Uterus (tissue), 4 donors: ENCODE results near the gene MELK. TPM values are rescaled to one million over a fixed set of nuclear protein-coding genes. Genes with fewer than 3 reads are reported as not detected.

Experiments
- DNase-seq, 2 donors: peaks; one replicate each; pipeline ENCODE4 v3.0.0-alpha.2; 2019 to 2020
- H3K27ac ChIP-seq, 2 donors: fragments of 200-600 bp; sonication (generic); 1 replicate in 1 of 2; 2 replicates in 1 of 2; pipeline ENCODE4 v1.5.1; 2016 to 2018
- H3K27me3 ChIP-seq, 2 donors: fragments of 200-600 bp; sonication (generic); one replicate each; pipeline ENCODE4 v1.5.1; 2018 to 2019; ENCODE audit warnings: control low read depth in 1 of 2
- H3K36me3 ChIP-seq, 2 donors: fragments of 200-600 bp; sonication (generic); one replicate each; pipeline ENCODE4 v1.5.1; 2019; ENCODE audit warnings: control low read depth in 1 of 2
- H3K4me1 ChIP-seq, 2 donors: fragments of 200-600 bp; sonication (generic); one replicate each; pipeline ENCODE4 v1.5.1; 2018 to 2019; ENCODE audit warnings: control low read depth in 1 of 2
- H3K4me3 ChIP-seq, 2 donors: fragments of 200-600 bp; sonication (generic); 1 replicate in 1 of 2; 2 replicates in 1 of 2; pipeline ENCODE4 v1.5.1; 2018 to 2019; ENCODE audit warnings: mild to moderate bottlenecking in 1 of 2
- H3K9me3 ChIP-seq, 2 donors: fragments of 200-600 bp; sonication (generic); one replicate each; pipeline ENCODE4 v1.5.1; 2019; ENCODE audit warnings: control low read depth in 1 of 2
- POLR2A ChIP-seq, 2 donors: fragments of 450-650 bp; IDR thresholded peaks; one replicate each; pipeline ENCODE4 v1.6.1; 2016; ENCODE audit warnings: antibody characterized with exemption in 2 of 2, mild to moderate bottlenecking in 1 of 2, moderate library complexity in 1 of 2
- intact Hi-C: fragments of 100-400 bp; cut with DNase I; formaldehyde crosslinking; loops from one replicate; pipeline ENCODE4 v1.15.1; 2023; ENCODE audit warnings: low total_unique reads
- total RNA-seq, 4 donors: library from RNA; depleted of rRNA in 3 of 4; stranded (reverse); fragments of >200 nt in 3 of 4; gene quantifications; one replicate each; pipeline versions ENCODE4 v1.1.0 to v1.2.4, GENCODE V29; 2014 to 2023
- TF ChIP-seq, protein P1 (sequence below), 4 experiments: fragments of 200-600 bp in 2 of 4; fragments of 450-650 bp in 2 of 4; sonication (generic) in 2 of 4; IDR thresholded peaks; one replicate each; pipeline ENCODE4 v1.5.1; 2016 to 2019; ENCODE audit warnings: antibody characterized with exemption in 4 of 4, mild to moderate bottlenecking in 2 of 4, moderate library complexity in 1 of 4
- donor health status: DM: yes; HTN: yes; CAD: no.

Gene MELK
- total RNA-seq, 4 donors from 2014 or later, result 21.4 TPM; not detected in 3

DNA sequence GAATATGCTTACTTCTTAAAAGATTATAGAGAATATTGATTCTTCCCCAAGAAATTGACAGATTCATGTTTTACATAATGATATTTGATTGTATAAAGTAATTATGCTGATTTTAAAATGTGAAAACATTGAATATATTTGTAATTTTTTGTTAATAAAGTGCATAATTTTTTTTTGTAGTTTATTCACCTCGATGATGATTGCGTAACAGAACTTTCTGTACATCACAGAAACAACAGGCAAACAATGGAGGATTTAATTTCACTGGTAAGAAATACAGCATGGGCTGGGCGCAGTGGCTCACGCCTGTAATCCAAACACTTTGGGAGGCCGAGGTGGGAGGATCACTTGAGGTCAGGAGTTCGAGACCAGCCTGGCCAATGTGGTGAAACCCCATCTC, 70.1 kb downstream of the MELK start:
- H3K27ac ChIP-seq, result no peak overlapping the region
- intact Hi-C loops, result no loop called here
- H3K9me3 ChIP-seq, result no peaks in the 10 kb centered on the region
- no peaks in the 10 kb centered on the region for H3K27me3 ChIP-seq
- no peak for DNase-seq
- TF ChIP-seq, protein P1, sequence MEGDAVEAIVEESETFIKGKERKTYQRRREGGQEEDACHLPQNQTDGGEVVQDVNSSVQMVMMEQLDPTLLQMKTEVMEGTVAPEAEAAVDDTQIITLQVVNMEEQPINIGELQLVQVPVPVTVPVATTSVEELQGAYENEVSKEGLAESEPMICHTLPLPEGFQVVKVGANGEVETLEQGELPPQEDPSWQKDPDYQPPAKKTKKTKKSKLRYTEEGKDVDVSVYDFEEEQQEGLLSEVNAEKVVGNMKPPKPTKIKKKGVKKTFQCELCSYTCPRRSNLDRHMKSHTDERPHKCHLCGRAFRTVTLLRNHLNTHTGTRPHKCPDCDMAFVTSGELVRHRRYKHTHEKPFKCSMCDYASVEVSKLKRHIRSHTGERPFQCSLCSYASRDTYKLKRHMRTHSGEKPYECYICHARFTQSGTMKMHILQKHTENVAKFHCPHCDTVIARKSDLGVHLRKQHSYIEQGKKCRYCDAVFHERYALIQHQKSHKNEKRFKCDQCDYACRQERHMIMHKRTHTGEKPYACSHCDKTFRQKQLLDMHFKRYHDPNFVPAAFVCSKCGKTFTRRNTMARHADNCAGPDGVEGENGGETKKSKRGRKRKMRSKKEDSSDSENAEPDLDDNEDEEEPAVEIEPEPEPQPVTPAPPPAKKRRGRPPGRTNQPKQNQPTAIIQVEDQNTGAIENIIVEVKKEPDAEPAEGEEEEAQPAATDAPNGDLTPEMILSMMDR (IDR thresholded peaks at IDR 0.05), result no peak
- no peak for TF ChIP-seq POLR2A (IDR thresholded peaks at IDR 0.05)
- no peaks in the 10 kb centered on the region for H3K36me3 ChIP-seq
- no peak overlapping the region for H3K4me3 ChIP-seq
- no peaks in the 10 kb centered on the region for H3K4me1 ChIP-seq

DNA sequence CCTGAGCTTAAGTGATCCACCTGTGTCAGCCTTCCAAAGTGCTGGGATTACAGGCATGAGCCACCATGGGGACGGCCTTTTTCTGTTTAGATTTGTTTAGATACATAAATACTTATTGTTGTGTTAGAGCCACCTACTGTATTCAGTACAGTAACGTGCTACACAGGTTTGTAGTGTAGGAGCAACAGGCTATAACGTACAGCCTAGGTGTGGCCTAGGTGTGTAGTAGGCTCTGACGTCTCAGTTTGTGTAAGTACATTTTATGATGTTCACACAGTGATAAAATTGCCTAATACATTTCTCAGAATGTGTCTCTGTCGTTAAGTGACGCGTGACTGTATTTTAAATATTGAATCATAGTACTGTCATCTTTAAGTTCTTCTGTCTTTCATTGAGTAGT, 84.1 kb downstream of the MELK start:
- Histone ChIP-seq H3K4me1 (no peaks in the 10 kb centered on the region), H3K9me3 (no peaks in the 10 kb centered on the region), H3K27ac (no peak overlapping the region), H3K27me3 (no peaks in the 10 kb centered on the region), H3K4me3 (no peak overlapping the region), H3K36me3 (no peaks in the 10 kb centered on the region)
- intact Hi-C loops, result no loop called here
- TF ChIP-seq, protein P1 (IDR thresholded peaks at IDR 0.05), result no peak
- TF ChIP-seq POLR2A (IDR thresholded peaks at IDR 0.05), result no peak
- no peak for DNase-seq

DNA sequence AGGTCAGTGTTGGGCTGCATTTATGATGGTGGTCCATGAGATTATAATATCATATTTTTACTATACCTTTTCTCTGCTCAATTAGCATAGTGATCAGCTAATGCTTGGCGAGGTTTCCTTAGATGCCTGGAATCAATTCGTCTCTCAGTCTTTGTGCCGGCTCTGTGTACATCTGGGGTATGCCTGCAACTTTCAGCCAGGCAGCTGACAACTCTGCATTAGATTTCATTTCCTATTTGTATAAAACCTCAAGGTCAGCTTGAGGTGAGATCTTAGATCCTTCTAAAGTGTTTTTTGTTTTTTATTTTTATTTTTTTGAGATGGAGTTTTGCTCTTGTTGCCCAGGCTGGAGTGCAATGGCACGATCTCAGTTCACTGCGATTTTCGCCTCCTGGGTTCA, 86.8 kb downstream of the MELK start:
- H3K9me3 ChIP-seq, result no peaks in the 10 kb centered on the region
- intact Hi-C loops, result no loop called here
- no peaks in the 10 kb centered on the region for H3K36me3 ChIP-seq
- H3K4me3 ChIP-seq, result no peak overlapping the region
- H3K4me1 ChIP-seq, result no peaks in the 10 kb centered on the region
- no peak overlapping the region for H3K27ac ChIP-seq
- H3K27me3 ChIP-seq, result no peaks in the 10 kb centered on the region
- DNase-seq, result no peak
- TF ChIP-seq POLR2A (IDR thresholded peaks at IDR 0.05), result no peak
- TF ChIP-seq, protein P1 (IDR thresholded peaks at IDR 0.05), result no peak

DNA sequence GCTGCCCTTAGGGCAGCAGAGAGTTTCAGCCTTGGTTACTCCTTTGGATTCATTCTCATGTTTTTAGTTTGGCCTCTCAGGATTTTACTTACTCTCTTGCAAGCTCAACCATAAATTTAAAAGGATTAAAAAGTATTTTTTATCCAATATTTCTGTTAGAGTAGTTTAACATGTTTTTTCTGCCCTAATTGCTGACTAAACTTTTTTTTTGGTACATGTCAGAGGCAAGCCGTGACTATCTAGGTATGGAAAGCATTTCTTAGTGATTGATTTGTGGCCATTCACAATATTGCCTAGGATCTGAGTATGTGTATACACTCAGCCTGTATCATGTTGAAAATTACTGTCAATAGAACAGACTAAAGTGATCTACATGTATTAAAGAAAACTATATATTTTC, 92.1 kb downstream of the MELK start:
- intact Hi-C loops, result no loop called here
- Histone ChIP-seq H3K36me3 (no peaks in the 10 kb centered on the region), H3K4me3 (no peak overlapping the region), H3K9me3 (no peaks in the 10 kb centered on the region), H3K27ac (no peak overlapping the region), H3K27me3 (no peaks in the 10 kb centered on the region), H3K4me1 (no peaks in the 10 kb centered on the region)
- TF ChIP-seq, protein P1 (IDR thresholded peaks at IDR 0.05), result no peak
- no peak for TF ChIP-seq POLR2A (IDR thresholded peaks at IDR 0.05)
- DNase-seq, result no peak

DNA sequence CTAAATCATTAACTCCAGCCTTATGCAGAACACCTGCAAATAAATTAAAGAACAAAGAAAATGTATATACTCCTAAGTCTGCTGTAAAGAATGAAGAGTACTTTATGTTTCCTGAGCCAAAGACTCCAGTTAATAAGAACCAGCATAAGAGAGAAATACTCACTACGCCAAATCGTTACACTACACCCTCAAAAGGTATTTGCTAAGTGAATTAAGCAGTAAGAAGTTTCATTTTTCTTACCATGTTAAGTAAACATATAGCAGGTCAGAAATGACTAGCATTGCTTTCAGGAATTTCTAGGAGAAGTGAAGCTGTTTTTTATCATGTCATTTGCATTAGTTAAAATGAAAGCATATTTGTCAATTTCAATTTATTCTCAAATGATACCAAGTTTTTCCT, 92.7 kb downstream of the MELK start:
- Histone ChIP-seq H3K9me3 (no peaks in the 10 kb centered on the region), H3K27ac (no peak overlapping the region), H3K4me1 (no peaks in the 10 kb centered on the region), H3K36me3 (no peaks in the 10 kb centered on the region), H3K27me3 (no peaks in the 10 kb centered on the region), H3K4me3 (no peak overlapping the region)
- TF ChIP-seq, protein P1 (IDR thresholded peaks at IDR 0.05), result no peak
- no peak for TF ChIP-seq POLR2A (IDR thresholded peaks at IDR 0.05)
- no peak for DNase-seq
- intact Hi-C loops, result no loop called here
